Myocyte (in vitro differentiated cells): ENCODE measurements around the gene MAPK11. TPM values are rescaled to one million over a fixed set of nuclear protein-coding genes. Genes with fewer than 3 reads are reported as not detected.
A peak's percentile ranks its signal among the peaks of the same experiment; 100 is the strongest.

Experiments
- DNase-seq: peaks from one replicate; pipeline ENCODE4 v3.0.0-alpha.2; 2012; ENCODE audit warnings: low read depth
- total RNA-seq: library from RNA; depleted of rRNA; stranded (reverse); fragments of >200 nt; gene quantifications from 2 replicates; pipeline ENCODE4 v1.2.3, GENCODE V29; 2014

MAPK11 gene
- total RNA-seq, 1 donor from 2014 or later, result 3.2 TPM

GRCh38 chr22:50308597-50308935, 38.4 kb upstream of the MAPK11 start:
- peak; percentile 78 for DNase-seq

DNA sequence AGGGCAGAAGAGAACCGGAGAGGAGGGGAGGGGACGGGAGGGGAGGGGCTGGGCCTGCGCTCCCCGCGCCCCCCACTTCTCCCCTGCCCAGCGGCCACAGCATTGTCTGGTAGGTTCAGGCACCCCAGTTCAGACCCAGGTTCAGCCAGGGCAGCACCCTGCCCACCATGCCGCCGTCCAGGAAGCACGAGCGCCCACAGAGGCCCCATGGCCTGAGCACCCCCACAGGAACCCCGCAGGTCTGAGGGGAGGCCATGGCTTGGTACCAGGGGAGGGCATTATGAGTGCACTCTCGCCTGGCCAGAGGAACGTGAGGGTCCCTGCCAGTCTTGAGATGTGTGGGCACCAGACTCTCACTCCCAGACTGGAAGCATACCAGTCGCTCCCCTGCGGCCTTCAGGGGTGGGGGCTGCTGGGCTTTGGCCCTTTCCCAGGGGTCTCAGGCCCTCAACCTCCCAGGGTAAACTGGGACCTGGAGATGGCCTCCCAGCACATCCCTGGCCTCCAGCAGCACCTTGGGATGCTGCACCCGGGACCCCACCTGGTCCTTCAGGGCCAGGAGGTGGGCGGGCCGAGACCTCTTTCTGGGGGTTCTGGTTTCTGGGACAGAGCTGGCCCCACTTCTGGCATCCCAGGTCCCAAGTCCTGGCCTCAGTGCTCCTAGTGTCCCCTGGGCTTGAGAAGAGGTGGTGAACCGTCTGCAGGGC, 37.9 kb upstream of the MAPK11 start:
- peak; percentile 7 for DNase-seq

DNA sequence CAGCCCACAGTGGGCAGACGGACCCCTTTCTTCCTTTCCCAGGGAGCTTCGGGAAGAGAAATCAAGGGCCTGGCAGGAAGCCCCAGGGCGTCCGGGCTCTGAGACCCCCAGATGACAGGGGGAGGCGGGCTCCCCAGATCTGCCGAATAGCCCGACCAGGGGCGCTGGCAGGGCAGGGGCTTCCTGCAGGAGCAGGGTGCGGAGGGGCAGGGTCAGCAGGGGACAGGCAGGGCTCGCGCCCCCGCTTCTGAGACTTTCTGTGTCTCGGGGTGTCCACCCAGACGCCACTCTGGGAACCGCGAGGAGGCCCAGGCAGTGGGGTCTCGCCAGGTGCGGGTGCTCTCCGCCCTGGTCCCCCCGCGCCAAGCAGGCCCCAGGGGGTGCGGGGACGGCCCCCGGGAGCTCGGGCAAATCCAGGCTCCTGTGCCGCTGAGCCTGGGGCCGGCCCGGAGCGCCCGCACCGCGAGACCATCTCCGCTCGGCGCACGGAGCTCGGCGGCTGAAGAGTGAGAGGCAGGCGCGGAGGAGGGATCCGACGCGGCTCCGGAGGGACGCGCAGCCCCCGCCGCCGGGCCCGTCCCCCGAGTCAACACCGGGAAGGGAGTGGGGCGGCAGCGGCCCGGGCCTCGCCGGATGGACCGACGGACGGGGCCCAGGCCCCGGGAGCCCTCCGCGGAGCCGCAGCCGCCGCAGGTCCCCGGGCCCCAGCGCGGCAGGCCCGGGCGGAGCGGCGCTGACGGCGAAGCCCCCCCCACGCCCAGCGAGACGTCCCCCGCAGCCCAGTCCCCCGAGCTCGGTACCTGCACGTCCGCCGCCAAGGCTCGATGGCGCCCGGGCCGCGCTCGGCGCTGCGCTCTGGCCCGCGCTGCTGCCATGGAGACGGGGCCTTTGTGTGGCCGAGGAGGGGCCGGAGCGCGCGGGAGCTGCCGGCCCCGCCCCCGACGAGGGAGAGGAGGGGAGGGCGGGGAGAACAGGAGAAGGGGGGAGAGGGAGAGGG, 36.9 kb upstream of the MAPK11 start, which contains the start of gene PLXNB2:
Gene PLXNB2 (minus strand): TSS at position 894 of the 997 bp plus-strand sequence. CDS start 17,062 bp downstream, outside the sequence.
- peak; percentile 86 for DNase-seq

DNA sequence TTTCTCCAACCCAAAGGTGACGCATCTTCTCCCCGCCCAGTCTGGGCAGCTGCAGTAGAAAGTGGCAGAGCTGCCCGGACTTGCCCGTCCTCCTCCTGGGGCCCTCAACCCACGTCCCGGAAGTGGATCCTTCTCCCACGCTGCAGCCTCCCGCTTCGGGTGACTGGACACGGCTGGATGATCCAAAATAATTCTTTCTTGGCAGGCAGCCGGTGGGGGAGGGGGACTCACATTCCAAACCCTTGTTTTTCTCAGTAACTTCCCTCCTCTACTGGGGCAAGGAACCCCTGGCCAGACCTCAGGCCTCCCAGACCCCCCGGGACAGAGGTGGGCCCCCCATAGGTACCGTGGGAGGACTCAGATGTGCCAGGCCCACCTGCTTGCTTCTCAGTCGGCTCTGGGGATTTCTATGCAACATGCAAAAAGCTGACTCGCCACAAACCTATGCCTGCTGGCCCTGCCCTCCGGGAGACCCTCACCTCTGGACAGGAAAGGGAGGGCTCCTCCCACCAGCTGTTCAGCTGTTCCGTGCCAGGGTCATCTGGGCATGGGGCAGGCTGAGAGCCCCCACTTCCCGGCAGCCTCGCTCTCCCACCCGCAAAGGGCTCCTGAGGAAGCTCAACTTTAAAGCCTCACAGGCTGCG, 35.9 kb upstream of the MAPK11 start:
- peak; percentile 98 for DNase-seq

- DNase-seq, result no peak
Measured at GRCh38 chr22:50305393-50305922, 35.3 kb upstream of the MAPK11 start.

- peak; percentile 92 for DNase-seq
Measured at GRCh38 chr22:50304528-50305392, 34.6 kb upstream of the MAPK11 start.

GRCh38 chr22:50303848-50304527, 33.8 kb upstream of the MAPK11 start:
- DNase-seq, result peak; percentile 72

DNA sequence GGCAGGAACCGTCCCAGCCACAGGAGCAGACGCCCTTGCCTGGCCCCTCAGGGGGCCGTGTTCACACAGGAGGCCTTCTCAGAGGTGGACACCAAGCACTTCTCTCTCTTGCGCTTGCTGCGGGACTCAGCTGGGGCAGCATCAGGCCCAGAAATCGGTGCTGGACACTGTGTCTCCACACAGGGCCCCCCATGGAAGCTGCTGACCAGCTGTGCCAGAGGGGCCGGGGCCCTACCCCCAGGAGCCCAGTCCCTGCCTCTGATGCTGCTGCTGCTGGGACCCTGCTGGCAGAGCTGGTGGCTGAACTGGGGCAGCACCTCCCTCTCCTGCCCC, 33.3 kb upstream of the MAPK11 start:
- DNase-seq, result peak; percentile 36

GRCh38 chr22:50302564-50302963, 32.4 kb upstream of the MAPK11 start:
- DNase-seq, result peak; percentile 82

DNA sequence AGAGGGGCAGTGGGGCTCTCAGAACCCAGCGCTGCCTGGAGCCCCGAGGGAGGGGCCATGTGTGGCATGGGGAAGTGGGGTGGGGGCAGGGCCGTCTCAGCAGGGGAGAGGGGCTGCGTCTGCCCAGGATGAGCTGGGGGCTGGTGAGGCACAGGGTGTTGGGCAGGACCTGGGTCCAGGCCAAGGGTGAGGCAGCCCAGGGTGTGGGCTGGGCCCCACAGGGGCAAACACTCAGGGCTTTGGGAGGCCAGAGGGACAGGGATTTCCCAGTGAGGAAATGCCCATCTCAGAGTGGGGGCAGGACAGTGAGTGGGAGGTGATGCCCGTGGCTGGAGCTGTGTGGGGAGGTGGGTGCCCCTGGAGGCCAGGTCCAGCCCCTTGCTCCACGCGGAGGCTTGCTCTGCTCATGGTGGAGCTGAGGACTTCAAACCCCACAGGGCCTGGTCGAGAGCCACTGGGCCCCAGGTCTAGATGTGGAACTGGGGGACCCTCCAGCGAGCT, 31.9 kb upstream of the MAPK11 start:
- peak; percentile 51 for DNase-seq

GRCh38 chr22:50301581-50301991, 31.4 kb upstream of the MAPK11 start:
- DNase-seq, result no peak

DNA sequence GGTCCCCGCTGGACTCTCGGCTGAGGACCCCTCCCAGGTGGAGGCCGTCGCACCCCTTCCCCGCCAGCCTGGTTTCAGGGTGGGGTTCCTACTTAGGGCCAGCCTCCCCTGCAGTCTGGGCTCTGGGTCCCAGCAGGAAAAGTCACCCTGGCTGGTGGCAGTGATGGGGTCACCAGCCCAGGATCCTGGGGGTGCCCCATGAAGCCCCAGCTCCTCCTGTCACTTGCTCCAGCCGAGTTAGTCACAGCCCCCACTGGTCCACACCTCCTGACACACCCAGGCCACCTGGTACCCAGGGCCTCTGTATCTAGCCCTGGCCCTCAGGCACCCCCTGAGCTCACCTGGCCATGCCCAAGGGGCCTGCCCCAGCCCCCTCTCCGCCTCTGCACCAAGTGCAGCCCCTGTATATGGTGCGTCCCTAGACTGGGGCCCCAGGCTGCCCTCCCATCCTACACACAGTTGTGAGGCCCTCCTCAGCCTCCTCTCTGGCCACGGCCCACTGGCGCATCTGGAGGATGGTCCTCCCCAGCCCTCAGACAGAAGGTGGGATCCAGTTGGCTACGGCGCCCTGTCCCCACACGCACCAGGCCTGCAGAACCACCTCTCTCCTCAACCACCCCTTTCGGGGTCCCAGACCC, 30.6 kb upstream of the MAPK11 start:
- no peak for DNase-seq

DNA sequence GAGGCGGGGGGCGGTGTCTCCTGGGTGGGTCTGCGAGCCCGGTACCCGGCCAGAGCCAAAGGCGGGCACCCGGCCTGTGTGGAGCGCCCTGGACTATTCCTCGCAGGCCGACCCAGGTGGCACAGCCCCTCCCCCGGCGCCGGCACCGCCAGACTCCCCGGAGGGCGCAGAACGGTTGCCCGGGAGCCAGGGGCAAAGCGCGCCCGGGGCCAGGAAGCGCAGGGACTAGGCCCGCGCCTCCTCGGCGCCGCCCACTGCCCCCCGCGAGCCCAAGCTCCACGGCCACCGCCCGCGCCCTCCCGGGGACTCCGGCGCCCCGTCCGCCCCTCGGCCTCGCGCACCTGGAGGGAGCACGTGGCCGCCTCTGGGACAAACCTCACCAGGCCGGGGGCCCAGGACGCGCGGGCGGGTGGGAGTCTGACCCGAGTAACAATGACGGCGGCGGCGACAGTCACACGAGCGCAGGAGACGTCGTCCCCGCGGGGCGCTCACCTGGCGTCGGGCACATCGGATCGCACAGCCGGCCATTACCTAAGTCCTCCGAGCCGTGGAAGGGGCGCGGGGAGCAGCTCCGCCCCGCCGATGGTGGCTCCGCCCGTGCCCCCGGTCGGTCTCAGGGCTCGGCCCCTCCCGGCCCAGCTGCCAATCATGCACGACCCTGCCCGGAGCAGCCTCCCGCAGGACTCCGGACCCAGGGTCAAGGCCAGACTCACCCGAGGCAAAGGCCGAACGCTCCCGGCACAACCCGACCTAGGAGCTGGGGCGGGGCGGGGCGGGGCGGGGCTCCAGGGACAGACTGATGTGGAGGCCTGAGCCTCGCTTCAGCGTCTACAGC, 29.8 kb upstream of the MAPK11 start:
- DNase-seq, result no peak

DNA sequence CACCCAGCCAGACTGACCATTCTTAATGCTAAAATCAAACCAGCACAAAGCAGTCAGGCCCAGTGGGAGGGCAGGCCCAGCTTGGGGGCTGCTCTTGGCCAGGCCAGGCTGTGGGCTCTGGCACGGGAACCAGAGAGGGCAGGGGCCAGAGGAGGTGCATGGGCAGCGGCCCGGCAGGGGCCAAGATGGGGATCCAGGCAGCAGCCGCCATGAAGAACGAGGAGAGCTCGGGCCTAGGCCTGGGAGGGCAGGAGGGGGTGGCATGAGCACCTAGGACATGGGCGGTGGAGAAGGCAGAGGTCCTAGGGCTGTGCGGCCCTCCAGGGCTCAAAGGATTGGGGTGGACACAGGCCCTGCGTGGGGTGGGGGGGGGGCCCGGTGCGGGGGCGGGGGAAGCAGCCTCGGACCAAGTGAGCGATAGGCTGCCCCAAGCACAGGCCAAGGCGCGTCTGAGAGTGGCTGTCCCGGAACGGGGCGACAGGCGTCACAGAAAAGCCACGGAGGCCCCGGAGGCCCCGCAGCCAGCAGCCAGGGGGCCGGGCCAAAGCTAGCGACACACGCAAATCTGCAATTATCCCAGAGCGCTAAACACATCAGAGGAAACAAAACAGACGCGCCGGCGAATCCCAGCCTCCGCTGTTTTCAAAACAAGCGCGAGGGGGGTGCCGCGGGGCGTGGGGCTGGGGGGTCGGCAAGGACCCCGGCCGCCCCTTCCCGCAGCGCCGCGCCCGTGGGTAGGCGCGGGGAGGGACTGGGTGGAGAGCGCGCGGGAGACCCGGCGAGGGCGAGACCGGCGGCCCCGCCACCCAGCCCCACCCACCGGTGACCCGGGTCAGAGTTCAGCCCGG, 29.0 kb upstream of the MAPK11 start:
- DNase-seq, result no peak

DNA sequence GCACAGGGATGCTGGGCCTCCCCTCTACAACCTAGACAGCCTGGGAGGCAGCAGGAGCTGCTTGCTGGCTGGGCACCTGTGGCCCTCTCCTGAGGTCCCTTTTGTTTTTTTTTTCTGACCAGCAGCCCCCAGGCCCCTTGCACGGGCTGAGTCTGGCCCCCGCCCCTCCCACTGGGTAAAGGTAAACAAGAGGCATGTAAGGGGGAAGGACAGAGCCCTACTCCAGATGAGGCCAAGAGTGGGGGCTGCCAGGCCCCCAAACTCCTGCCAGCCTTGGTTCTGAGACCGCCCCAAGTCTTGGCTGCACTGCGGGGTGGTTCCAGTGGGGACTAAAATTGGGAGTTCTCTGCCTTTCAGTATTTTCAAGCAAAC, 28.1 kb upstream of the MAPK11 start:
- no peak for DNase-seq

DNA sequence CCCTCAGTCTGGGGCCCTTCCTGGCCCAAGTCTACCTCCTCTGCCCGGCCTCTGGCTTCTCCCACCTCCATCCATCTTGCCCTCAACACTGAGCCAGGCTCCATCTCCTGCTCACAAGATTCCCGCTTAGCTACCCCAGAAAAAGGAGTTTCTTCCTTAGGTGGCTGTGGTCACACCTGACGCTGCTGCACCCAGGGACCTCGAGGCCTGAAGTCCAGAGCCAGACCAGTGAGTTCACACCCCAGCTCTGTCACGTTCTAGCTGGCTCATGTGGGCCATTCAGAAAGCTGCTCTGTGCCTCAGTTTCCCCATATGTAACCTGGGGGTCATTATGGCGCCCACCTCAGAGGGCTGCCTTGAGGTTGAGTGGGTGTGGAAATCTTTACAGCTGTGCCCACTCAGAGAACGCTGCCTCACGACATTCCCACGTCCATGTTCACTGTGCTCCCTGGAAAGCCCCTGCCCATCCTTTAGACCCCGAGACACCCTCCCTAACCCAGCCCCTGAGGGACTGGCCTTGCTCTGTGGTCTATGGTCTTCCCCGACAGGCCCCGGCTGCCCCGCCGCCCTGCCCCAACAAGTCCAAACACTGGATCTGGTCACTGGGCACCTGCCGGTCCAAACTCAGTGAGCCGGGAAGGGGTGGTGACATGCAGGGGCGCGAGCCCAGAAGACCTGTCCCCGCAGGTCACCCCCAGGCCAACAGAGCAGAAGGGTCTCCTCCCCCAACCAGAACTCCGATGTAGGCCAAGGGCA, 27.5 kb upstream of the MAPK11 start:
- no peak for DNase-seq
